ENCODE measurements around the gene NEO1. TPM values are rescaled to one million over a fixed set of nuclear protein-coding genes. Genes with fewer than 3 reads are reported as not detected.

The NEO1 gene
- polyA plus RNA-seq, 2 of the 4 experiments (the other 2 are of a cell fraction): 29.1 to 30.3 TPM

DNA sequence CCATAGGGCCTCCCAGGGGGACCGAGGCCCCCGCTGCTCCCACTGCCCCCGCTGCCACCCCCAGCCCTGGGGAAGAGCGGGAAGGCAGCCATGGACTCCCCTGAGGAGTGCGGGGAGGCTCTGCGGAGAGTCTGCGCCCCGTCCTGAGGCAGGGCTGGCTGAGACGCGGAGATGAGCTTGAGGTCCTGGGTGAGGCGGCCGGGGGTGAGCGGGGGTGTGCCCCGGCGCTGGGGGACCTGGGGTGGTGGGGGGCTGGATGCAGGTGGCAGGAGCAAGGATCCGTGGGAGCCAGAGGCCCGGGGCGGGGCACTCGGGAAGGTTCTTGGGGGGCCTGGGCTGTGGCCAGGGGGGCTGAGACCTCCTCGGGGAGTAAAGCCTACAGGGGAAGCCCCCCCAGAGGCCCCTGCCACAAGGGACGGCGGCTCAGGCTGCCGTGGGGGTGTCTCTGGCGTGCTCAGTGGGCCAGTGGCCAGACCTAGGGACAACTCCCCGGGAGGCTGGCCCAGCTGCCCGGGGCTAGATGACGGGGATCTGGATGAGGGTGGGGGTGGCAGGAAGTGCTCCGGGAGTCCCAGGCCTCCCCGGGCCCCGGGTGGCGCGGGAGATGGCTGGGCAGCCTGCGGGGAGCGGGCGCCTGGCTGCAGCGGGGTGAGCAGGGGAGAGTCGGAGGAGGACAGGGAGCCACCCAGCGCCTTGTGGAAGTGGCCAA lies 270.6 kb downstream of the NEO1 start:
- CTCF ChIA-PET: interaction anchor here (1.1 to 1.5 kb wide), 2 partner anchors 314 to 377 kb away, joined by 3 read pairs; no protein-coding TSS in a partner anchor
- no peak for DNase-seq (ENCODE audit: low read depth in 1 of 2, low spot score in 1 of 2)
- POLR2A ChIA-PET: interaction anchor here (0.6 kb wide), 1 partner anchor 310 kb away, joined by 3 read pairs; the partner anchor contains the start of gene NPTN
- 51% methylated on average over 17 of the region's 38 CpGs for WGBS (ENCODE audit: missing lambda C conversion rate)
- Histone ChIP-seq H3K4me2 (no peak overlapping the region), H3K27ac (no peak overlapping the region), H3K4me1 (no peaks in the 10 kb centered on the region), H3K9me3 (no peaks in the 10 kb centered on the region), H3K4me3 (no peak overlapping the region)
- no peak for ATAC-seq
- FAIRE-seq: no peak
- TF ChIP-seq TFCP2L1 (CRISPR knock-in tag; IDR thresholded peaks at IDR 0.05): no peak
- no peak for TF ChIP-seq CBX2 (IDR thresholded peaks at IDR 0.05; ENCODE audit: borderline replicate concordance, low read depth)
- TF ChIP-seq PHF8 (IDR thresholded peaks at IDR 0.05; ENCODE audit: borderline replicate concordance, low read depth): no peak
- TF ChIP-seq, protein P1, sequence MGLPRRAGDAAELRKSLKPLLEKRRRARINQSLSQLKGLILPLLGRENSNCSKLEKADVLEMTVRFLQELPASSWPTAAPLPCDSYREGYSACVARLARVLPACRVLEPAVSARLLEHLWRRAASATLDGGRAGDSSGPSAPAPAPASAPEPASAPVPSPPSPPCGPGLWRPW (IDR thresholded peaks at IDR 0.05): no peak
- no peak for TF ChIP-seq RFX5 (IDR thresholded peaks at IDR 0.05)
- TF ChIP-seq HOXB5 (CRISPR knock-in tag; IDR thresholded peaks at IDR 0.05): no peak
- no peak for TF ChIP-seq BHLHE40 (IDR thresholded peaks at IDR 0.05; ENCODE audit: low read depth, low read length)
- no peak for TF ChIP-seq CEBPB (IDR thresholded peaks at IDR 0.05)
- no peak for TF ChIP-seq KDM1A (IDR thresholded peaks at IDR 0.05; ENCODE audit: low read depth)
- TF ChIP-seq POLR2A (IDR thresholded peaks at IDR 0.05; ENCODE audit: low read length): no peak
- no peak for TF ChIP-seq FOSB (CRISPR knock-in tag; IDR thresholded peaks at IDR 0.05)

DNA sequence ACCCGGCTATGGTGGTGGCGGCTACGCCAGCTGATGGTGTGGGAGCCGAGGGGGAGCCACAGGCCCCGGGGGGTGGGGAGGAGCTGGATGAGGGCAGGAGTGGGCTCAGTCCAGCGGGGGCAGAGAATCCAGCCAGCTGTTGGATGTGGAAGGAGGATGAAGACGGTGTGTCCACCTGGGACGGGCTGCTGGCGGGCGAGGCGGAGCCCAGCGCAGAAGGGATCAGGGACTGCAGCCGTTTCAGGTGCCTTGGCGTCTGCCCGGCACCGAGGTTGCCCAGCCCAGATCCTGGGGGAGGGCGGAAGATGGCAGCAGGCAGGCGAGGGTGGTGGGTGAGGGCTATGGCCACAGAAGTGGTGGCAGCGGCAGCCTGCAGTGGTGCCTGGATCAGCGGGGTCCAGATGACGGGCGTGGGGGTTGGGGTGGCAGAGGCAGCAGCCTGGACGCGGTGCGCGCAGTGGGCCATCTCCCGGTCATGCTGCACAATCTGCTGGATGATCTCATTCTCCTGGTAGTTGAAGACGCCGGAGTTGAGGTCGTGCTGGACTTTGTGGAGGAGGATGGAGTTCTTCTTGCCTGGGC lies 271.2 kb downstream of the NEO1 start:
- no peak for ATAC-seq
- POLR2A ChIA-PET: no interaction called here
- no peaks in the 10 kb centered on the region for H3K4me1 ChIP-seq

More for the DNA sequence above, 271.2 kb downstream of the NEO1 start:
- Histone ChIP-seq H3K4me3 (no peak overlapping the region), H3K27ac (no peak overlapping the region), H3K9me3 (no peaks in the 10 kb centered on the region), H3K4me2 (no peak overlapping the region)
- DNase-seq (ENCODE audit: low read depth in 1 of 2, low spot score in 1 of 2) (no peak), FAIRE-seq (no peak)
- WGBS (ENCODE audit: missing lambda C conversion rate): 79% methylated on average over 26 of the region's 30 CpGs
- CTCF ChIA-PET: no interaction called here
- no peak for TF ChIP-seq HOXB5 (CRISPR knock-in tag; IDR thresholded peaks at IDR 0.05)
- TF ChIP-seq CHD2 (IDR thresholded peaks at IDR 0.05; ENCODE audit: low read length, partially characterized antibody): no peak
- no peak for TF ChIP-seq NR3C1 (IDR thresholded peaks at IDR 0.05)
- TF ChIP-seq BHLHE40 (IDR thresholded peaks at IDR 0.05; ENCODE audit: low read depth, low read length): no peak
- TF ChIP-seq NFE2L2 (conservative IDR thresholded peaks at IDR 0.05; ENCODE audit: low read length): no peak
- no peak for TF ChIP-seq PHF8 (IDR thresholded peaks at IDR 0.05; ENCODE audit: borderline replicate concordance, low read depth)
- TF ChIP-seq TP53 (CRISPR knock-in tag; IDR thresholded peaks at IDR 0.05): no peak
- no peak for TF ChIP-seq SMC3 (IDR thresholded peaks at IDR 0.05)
- TF ChIP-seq, protein P2, sequence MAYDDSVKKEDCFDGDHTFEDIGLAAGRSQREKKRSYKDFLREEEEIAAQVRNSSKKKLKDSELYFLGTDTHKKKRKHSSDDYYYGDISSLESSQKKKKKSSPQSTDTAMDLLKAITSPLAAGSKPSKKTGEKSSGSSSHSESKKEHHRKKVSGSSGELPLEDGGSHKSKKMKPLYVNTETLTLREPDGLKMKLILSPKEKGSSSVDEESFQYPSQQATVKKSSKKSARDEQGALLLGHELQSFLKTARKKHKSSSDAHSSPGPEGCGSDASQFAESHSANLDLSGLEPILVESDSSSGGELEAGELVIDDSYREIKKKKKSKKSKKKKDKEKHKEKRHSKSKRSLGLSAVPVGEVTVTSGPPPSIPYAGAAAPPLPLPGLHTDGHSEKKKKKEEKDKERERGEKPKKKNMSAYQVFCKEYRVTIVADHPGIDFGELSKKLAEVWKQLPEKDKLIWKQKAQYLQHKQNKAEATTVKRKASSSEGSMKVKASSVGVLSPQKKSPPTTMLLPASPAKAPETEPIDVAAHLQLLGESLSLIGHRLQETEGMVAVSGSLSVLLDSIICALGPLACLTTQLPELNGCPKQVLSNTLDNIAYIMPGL (CRISPR knock-in tag; IDR thresholded peaks at IDR 0.05; ENCODE audit: borderline replicate concordance): no peak
- no peak for TF ChIP-seq MAFK (IDR thresholded peaks at IDR 0.05; ENCODE audit: partially characterized antibody)
- TF ChIP-seq, protein P1 (IDR thresholded peaks at IDR 0.05): no peak
- TF ChIP-seq MYC (IDR thresholded peaks at IDR 0.05; ENCODE audit: borderline replicate concordance, low read length): no peak
- TF ChIP-seq RAD21 (conservative IDR thresholded peaks at IDR 0.05 in 1 of 2, IDR thresholded peaks at IDR 0.05 in 1 of 2): no peak
- no peak for TF ChIP-seq EHF (CRISPR knock-in tag; IDR thresholded peaks at IDR 0.05)
- TF ChIP-seq RFX5 (IDR thresholded peaks at IDR 0.05): no peak
- TF ChIP-seq POLR2AphosphoS2 (conservative IDR thresholded peaks at IDR 0.05; ENCODE audit: low read length): no peak
- TF ChIP-seq, protein P3, sequence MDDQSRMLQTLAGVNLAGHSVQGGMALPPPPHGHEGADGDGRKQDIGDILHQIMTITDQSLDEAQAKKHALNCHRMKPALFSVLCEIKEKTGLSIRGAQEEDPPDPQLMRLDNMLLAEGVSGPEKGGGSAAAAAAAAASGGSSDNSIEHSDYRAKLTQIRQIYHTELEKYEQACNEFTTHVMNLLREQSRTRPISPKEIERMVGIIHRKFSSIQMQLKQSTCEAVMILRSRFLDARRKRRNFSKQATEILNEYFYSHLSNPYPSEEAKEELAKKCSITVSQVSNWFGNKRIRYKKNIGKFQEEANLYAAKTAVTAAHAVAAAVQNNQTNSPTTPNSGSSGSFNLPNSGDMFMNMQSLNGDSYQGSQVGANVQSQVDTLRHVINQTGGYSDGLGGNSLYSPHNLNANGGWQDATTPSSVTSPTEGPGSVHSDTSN (IDR thresholded peaks at IDR 0.05): no peak
